Ishikawa (cell line): Measurements from ENCODE around the gene TNS3.

Experiments used
- CREB1 ChIP-seq: IDR thresholded peaks from 2 replicates; pipeline ENCODE4 v1.6.1; 2012; ENCODE audit warnings: low read depth
- EGR1 ChIP-seq: IDR thresholded peaks from 2 replicates; pipeline ENCODE4 v1.6.1; 2012
- FOXM1 ChIP-seq: IDR thresholded peaks from 2 replicates; pipeline ENCODE4 v1.6.1; 2012; ENCODE audit warnings: low read depth, borderline replicate concordance
- RAD21 ChIP-seq: IDR thresholded peaks from 2 replicates; pipeline ENCODE4 v1.6.1; 2012; ENCODE audit warnings: low read depth
- ZBTB7A ChIP-seq: IDR thresholded peaks from 2 replicates; pipeline ENCODE4 v1.6.1; 2012; ENCODE audit warnings: low read depth
- TF ChIP-seq, protein P1 (sequence below): IDR thresholded peaks from 2 replicates; pipeline ENCODE4 v1.6.1; 2012

DNA sequence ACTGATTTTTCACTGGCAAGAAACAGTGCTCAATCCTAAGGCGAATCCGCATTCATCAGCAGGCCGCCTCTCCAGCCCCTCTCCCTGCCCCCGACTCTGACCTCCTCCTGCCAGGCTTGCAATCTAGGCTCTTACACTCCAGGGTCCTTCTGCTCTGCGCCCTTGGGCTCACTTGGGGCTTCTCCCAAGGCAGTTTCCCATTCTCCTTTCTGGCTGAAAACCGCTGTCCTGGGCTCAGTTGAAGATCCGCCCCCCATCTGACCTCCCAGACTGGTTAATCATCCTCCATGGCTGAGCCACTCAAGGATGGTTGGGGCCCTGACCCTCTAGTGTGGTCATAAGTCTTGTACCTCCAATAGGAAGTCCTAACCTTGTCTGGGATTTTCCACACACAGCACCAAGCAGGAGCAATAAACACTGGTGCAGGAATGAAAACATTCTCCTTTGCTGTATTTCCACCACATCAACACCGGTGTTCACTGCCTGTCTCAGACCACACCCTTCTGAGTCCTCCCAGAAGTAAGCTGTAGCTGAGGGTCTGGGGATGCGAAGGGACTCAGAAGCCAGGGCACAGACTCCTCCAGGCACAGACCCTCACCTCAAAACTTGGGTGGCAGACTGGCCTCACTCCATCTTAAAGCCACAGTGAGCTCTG, 42.4 kb downstream of the TNS3 start:
- TF ChIP-seq, protein P1, sequence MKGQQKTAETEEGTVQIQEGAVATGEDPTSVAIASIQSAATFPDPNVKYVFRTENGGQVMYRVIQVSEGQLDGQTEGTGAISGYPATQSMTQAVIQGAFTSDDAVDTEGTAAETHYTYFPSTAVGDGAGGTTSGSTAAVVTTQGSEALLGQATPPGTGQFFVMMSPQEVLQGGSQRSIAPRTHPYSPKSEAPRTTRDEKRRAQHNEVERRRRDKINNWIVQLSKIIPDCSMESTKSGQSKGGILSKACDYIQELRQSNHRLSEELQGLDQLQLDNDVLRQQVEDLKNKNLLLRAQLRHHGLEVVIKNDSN, result no peak
- TF ChIP-seq FOXM1 (no peak), RAD21 (no peak), EGR1 (no peak), ZBTB7A (no peak), CREB1 (no peak)
